Natural killer cell (primary cell): ENCODE data around the gene RAPGEF1. TPM values are rescaled to one million over a fixed set of nuclear protein-coding genes. Genes with fewer than 3 reads are reported as not detected.

Experiments
- ATAC-seq, 3 donors: fragments of 150-1000 bp in 2 of 3; fragments of 200-7000 bp in 1 of 3; cut with Tn5 transposase; 1 replicate in 1 of 3; 2 replicates in 2 of 3; pipeline ENCODE4 v1.10.0; 2021; ENCODE audit warnings: mild to moderate bottlenecking in 2 of 3, moderate library complexity in 2 of 3
- DNase-seq, 2 donors: peaks; one replicate each; pipeline versions ENCODE4 v3.0.0 to v3.0.0-alpha.2; 2013 to 2021; ENCODE audit warnings: mixed read lengths in 1 of 2
- H3K27ac ChIP-seq: one replicate; pipeline ENCODE4 v1.5.1; 2013; ENCODE audit warnings: mild to moderate bottlenecking, low read length
- H3K27me3 ChIP-seq: one replicate; pipeline ENCODE4 v1.6.1; 2013; ENCODE audit warnings: low read length; ENCODE audit not compliant: control insufficient read depth, insufficient read depth
- H3K36me3 ChIP-seq: one replicate; pipeline ENCODE4 v1.6.1; 2013; ENCODE audit warnings: low read length; ENCODE audit not compliant: control insufficient read depth, insufficient read depth
- H3K4me1 ChIP-seq: one replicate; pipeline ENCODE4 v1.6.1; 2013; ENCODE audit warnings: low read length; ENCODE audit not compliant: control insufficient read depth, insufficient read depth
- H3K4me3 ChIP-seq: one replicate; pipeline ENCODE4 v1.5.1; 2013; ENCODE audit warnings: low read length
- H3K9me3 ChIP-seq: one replicate; pipeline ENCODE4 v1.6.1; 2013; ENCODE audit warnings: low read length; ENCODE audit not compliant: control insufficient read depth, insufficient read depth
- H3K27ac Mint-ChIP-seq, 2 donors: one replicate each; pipeline ENCODE4 v1.8.0; 2022; ENCODE audit warnings: mild to moderate bottlenecking in 2 of 2, mixed read lengths in 2 of 2, moderate library complexity in 1 of 2
- H3K27me3 Mint-ChIP-seq, 2 donors: one replicate each; pipeline ENCODE4 v1.8.0; 2022; ENCODE audit warnings: low read depth in 2 of 2, mixed read lengths in 2 of 2
- H3K36me3 Mint-ChIP-seq: one replicate; pipeline ENCODE4 v1.8.0; 2022; ENCODE audit warnings: mixed read lengths
- H3K4me1 Mint-ChIP-seq, 2 donors: one replicate each; pipeline ENCODE4 v1.8.0; 2022; ENCODE audit warnings: mixed read lengths in 2 of 2
- H3K4me3 Mint-ChIP-seq: one replicate; pipeline ENCODE4 v1.8.0; 2022; ENCODE audit warnings: mild to moderate bottlenecking, moderate library complexity, mixed read lengths
- H3K9me3 Mint-ChIP-seq, 2 donors: one replicate each; pipeline ENCODE4 v1.8.0; 2022; ENCODE audit warnings: mixed read lengths in 2 of 2
- CTCF ChIP-seq: fragments of 200-600 bp; IDR thresholded peaks from one replicate; pipeline ENCODE4 v1.8.0; 2022; ENCODE audit warnings: antibody characterized with exemption
- WGBS: methylation state at CpG from one replicate; pipeline ENCODE4 v1.1.7; 2013; ENCODE audit warnings: missing lambda C conversion rate; ENCODE audit not compliant: insufficient coverage; 5-methylcytosine and 5-hydroxymethylcytosine counted together
- intact Hi-C: fragments of 100-400 bp; cut with micrococcal nuclease; formaldehyde crosslinking; loops from one replicate; pipeline ENCODE4 v1.14.2; 2022
- total RNA-seq, 4 donors: library from RNA; stranded (reverse); fragments of 120-200 nt in 1 of 4; gene quantifications; one replicate each; pipeline versions ENCODE4 v1.2.3 to v1.2.4, GENCODE V29; 2013 to 2022

Gene RAPGEF1
- total RNA-seq, 3 donors from 2014 or later (not counting 1 experiment from before 2014, with no cell fraction given) = 210 to 224 (median 222) TPM

- H3K36me3 Mint-ChIP-seq = no peaks in the 10 kb centered on the region
- no peak for DNase-seq
- no peak for ATAC-seq
- Histone ChIP-seq H3K36me3 (no peaks in the 10 kb centered on the region), H3K4me3 (no peak overlapping the region), H3K9me3 (no peaks in the 10 kb centered on the region), H3K27ac (no peak overlapping the region), H3K4me1 (no peaks in the 10 kb centered on the region), H3K27me3 (no peaks in the 10 kb centered on the region)
- H3K4me3 Mint-ChIP-seq = no peak overlapping the region
- TF ChIP-seq CTCF = no peak
- WGBS = 67% methylated on average over 13 of the region's 13 CpGs
- intact Hi-C loops = no loop called here
- H3K4me1 Mint-ChIP-seq = no peaks in the 10 kb centered on the region
- H3K27me3 Mint-ChIP-seq = peaks cover 35 to 36% of the 10 kb centered on the region in 2 donors
- H3K27ac Mint-ChIP-seq = no peak overlapping the region
- no peaks in the 10 kb centered on the region for H3K9me3 Mint-ChIP-seq
Observed at GRCh38 chr9:131784748-131785501, 45.0 kb upstream of the RAPGEF1 start.

- DNase-seq (no peak), ATAC-seq (no peak)
- Mint-ChIP-seq H3K4me3 (no peak overlapping the region), H3K27ac (no peak overlapping the region), H3K4me1 (no peaks in the 10 kb centered on the region), H3K9me3 (no peaks in the 10 kb centered on the region), H3K27me3 (peaks cover 20 to 27% of the 10 kb centered on the region in 2 donors), H3K36me3 (no peaks in the 10 kb centered on the region)
- WGBS = 69% methylated on average over 3 of the region's 3 CpGs
- Histone ChIP-seq H3K9me3 (no peaks in the 10 kb centered on the region), H3K36me3 (no peaks in the 10 kb centered on the region), H3K27me3 (no peaks in the 10 kb centered on the region), H3K27ac (no peak overlapping the region), H3K4me1 (no peaks in the 10 kb centered on the region), H3K4me3 (no peak overlapping the region)
- TF ChIP-seq CTCF = no peak
- intact Hi-C loops = no loop called here
Observed at GRCh38 chr9:131781069-131781468, 41.2 kb upstream of the RAPGEF1 start.

GRCh38 chr9:131776473-131776872 lies 36.6 kb upstream of the RAPGEF1 start:
- H3K36me3 Mint-ChIP-seq = no peaks in the 10 kb centered on the region
- no peak overlapping the region for H3K4me3 Mint-ChIP-seq
- DNase-seq (peak in 1 of 2 donors; percentile 40), ATAC-seq (peak in 1 of 3 donors; percentile 33)
- Histone ChIP-seq H3K4me1 (no peaks in the 10 kb centered on the region), H3K27ac (no peak overlapping the region), H3K27me3 (no peaks in the 10 kb centered on the region), H3K36me3 (no peaks in the 10 kb centered on the region), H3K9me3 (no peaks in the 10 kb centered on the region), H3K4me3 (no peak overlapping the region)
- H3K27me3 Mint-ChIP-seq = peaks cover 0 to 17% of the 10 kb centered on the region in 2 donors
- WGBS = 24% methylated on average over 7 of the region's 7 CpGs
- no peak for TF ChIP-seq CTCF
- no peaks in the 10 kb centered on the region for H3K9me3 Mint-ChIP-seq
- H3K4me1 Mint-ChIP-seq = no peaks in the 10 kb centered on the region
- intact Hi-C loops = no loop called here
- no peak overlapping the region for H3K27ac Mint-ChIP-seq

- H3K36me3 ChIP-seq = no peaks in the 10 kb centered on the region
- no peaks in the 10 kb centered on the region for H3K4me1 Mint-ChIP-seq
- H3K4me3 ChIP-seq = no peak overlapping the region
- ATAC-seq = no peak
- intact Hi-C loops = no loop called here
- no peaks in the 10 kb centered on the region for H3K9me3 Mint-ChIP-seq
- peaks cover 2 to 16% of the 10 kb centered on the region in 2 donors for H3K27me3 Mint-ChIP-seq
- 39% methylated on average over 3 of the region's 3 CpGs for WGBS
- no peaks in the 10 kb centered on the region for H3K9me3 ChIP-seq
- no peak overlapping the region for H3K4me3 Mint-ChIP-seq
- no peak overlapping the region for H3K27ac ChIP-seq
- TF ChIP-seq CTCF = no peak
- H3K4me1 ChIP-seq = no peaks in the 10 kb centered on the region
- no peaks in the 10 kb centered on the region for H3K27me3 ChIP-seq
- DNase-seq = no peak
- no peak overlapping the region for H3K27ac Mint-ChIP-seq
- no peaks in the 10 kb centered on the region for H3K36me3 Mint-ChIP-seq
Observed at GRCh38 chr9:131776036-131776435, 36.2 kb upstream of the RAPGEF1 start.
